ENCODE results near the gene DNAL4.

DNA sequence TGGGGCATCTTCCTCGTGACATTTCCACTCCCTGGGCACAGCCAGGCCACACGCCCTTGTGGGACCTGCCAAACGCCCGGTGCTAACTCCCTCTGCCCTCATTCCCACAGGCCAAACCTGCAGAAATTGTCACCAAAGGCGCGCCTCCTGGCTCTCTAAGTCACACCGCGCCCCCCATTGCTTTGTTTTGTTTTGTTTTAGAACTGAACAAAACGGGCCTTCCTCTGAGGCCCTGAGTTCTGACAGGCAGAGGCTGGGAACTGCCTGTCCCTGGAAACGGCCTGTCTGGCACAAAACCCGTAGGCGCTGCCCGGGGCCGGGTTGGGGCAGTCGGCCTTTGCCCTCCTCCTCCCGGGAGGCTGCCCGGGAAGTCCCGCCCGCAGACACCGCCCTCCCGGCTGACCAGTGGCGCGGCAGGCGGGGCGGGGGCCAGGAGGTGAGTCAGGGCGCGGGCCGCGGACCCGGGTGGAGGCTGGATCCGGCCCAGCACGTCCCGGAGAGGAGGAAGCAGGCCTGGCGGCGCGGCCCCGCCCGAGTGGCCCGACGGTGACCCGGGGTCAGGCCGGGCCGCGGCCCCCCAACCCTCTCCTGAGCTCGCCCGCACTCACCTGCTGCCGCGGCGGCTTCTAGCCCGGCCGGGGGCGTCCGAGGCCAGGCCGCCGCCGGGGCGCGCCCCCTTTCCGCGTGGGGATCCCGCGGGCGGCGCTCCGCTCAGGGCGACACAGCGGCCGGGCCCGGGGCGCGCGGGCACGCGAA, 38.6 kb downstream of the DNAL4 start:
- TF ChIP-seq CTCF (IDR thresholded peaks at IDR 0.05) (no peak), POLR2A (IDR thresholded peaks at IDR 0.05) (peak; percentile 80 to 88 (median 80))
